Nephron (organoid): ENCODE data around the gene ACOT6.

Source experiments
- H3K27ac Mint-ChIP-seq, 3 experiments: 2 replicates each; pipeline ENCODE4 v1.8.0; 2020; ENCODE audit warnings: mixed read lengths in 3 of 3, mild to moderate bottlenecking in 2 of 3, moderate library complexity in 1 of 3
- H3K27me3 Mint-ChIP-seq: 2 replicates; pipeline ENCODE4 v1.8.0; 2021; ENCODE audit warnings: low read depth, mild to moderate bottlenecking, moderate library complexity, mixed read lengths
- H3K36me3 Mint-ChIP-seq: 2 replicates; pipeline ENCODE4 v1.8.0; 2020; ENCODE audit warnings: low read depth, mixed read lengths
- H3K4me1 Mint-ChIP-seq: 2 replicates; pipeline ENCODE4 v1.8.0; 2020; ENCODE audit warnings: mixed read lengths
- H3K4me3 Mint-ChIP-seq, 3 experiments: 2 replicates each; pipeline ENCODE4 v1.8.0; 2020; ENCODE audit warnings: mild to moderate bottlenecking in 3 of 3, mixed read lengths in 3 of 3, moderate library complexity in 2 of 3
- H3K9me3 Mint-ChIP-seq: 2 replicates; pipeline ENCODE4 v1.8.0; 2020; ENCODE audit warnings: mixed read lengths
- TF ChIP-seq, protein P1 (sequence below), 3 experiments: fragments of 200-600 bp; sonication (generic); IDR thresholded peaks; one replicate each; pipeline ENCODE4 v1.5.0; 2021; ENCODE audit warnings: antibody characterized with exemption in 3 of 3; ENCODE audit not compliant: unreplicated experiment in 3 of 3

ACOT6 gene

GRCh38 chr14:73619524-73619923, 7.2 kb downstream of the ACOT6 start:
- Mint-ChIP-seq H3K4me3 (no peak overlapping the region), H3K36me3 (no peaks in the 10 kb centered on the region), H3K27me3 (no peaks in the 10 kb centered on the region), H3K27ac (no peak overlapping the region), H3K4me1 (no peaks in the 10 kb centered on the region), H3K9me3 (no peaks in the 10 kb centered on the region)
- TF ChIP-seq, protein P1, sequence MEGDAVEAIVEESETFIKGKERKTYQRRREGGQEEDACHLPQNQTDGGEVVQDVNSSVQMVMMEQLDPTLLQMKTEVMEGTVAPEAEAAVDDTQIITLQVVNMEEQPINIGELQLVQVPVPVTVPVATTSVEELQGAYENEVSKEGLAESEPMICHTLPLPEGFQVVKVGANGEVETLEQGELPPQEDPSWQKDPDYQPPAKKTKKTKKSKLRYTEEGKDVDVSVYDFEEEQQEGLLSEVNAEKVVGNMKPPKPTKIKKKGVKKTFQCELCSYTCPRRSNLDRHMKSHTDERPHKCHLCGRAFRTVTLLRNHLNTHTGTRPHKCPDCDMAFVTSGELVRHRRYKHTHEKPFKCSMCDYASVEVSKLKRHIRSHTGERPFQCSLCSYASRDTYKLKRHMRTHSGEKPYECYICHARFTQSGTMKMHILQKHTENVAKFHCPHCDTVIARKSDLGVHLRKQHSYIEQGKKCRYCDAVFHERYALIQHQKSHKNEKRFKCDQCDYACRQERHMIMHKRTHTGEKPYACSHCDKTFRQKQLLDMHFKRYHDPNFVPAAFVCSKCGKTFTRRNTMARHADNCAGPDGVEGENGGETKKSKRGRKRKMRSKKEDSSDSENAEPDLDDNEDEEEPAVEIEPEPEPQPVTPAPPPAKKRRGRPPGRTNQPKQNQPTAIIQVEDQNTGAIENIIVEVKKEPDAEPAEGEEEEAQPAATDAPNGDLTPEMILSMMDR (IDR thresholded peaks at IDR 0.05; ENCODE audit: unreplicated experiment in 3 of 3), result no peak

GRCh38 chr14:73620268-73620667, 8.0 kb downstream of the ACOT6 start:
- Mint-ChIP-seq H3K4me1 (no peaks in the 10 kb centered on the region), H3K4me3 (no peak overlapping the region), H3K27ac (no peak overlapping the region), H3K9me3 (no peaks in the 10 kb centered on the region), H3K36me3 (no peaks in the 10 kb centered on the region), H3K27me3 (no peaks in the 10 kb centered on the region)
- TF ChIP-seq, protein P1 (IDR thresholded peaks at IDR 0.05; ENCODE audit: unreplicated experiment in 3 of 3), result no peak

- Mint-ChIP-seq H3K36me3 (no peaks in the 10 kb centered on the region), H3K9me3 (no peaks in the 10 kb centered on the region), H3K27ac (no peak overlapping the region), H3K4me1 (peaks cover 8% of the 10 kb centered on the region), H3K27me3 (no peaks in the 10 kb centered on the region), H3K4me3 (no peak overlapping the region)
- TF ChIP-seq, protein P1 (IDR thresholded peaks at IDR 0.05; ENCODE audit: unreplicated experiment in 3 of 3), result no peak
These were observed 11.3 kb downstream of the ACOT6 start for GRCh38 chr14:73623504-73624054.

- no peaks in the 10 kb centered on the region for H3K36me3 Mint-ChIP-seq
- H3K4me1 Mint-ChIP-seq, result peaks cover 8% of the 10 kb centered on the region
- no peaks in the 10 kb centered on the region for H3K9me3 Mint-ChIP-seq
- peaks cover 4% of the 10 kb centered on the region for H3K27me3 Mint-ChIP-seq
- TF ChIP-seq, protein P1 (IDR thresholded peaks at IDR 0.05; ENCODE audit: unreplicated experiment in 3 of 3), result no peak
- H3K27ac Mint-ChIP-seq, result peak overlapping the region; percentile 37 to 94 (median 76)
- no peak overlapping the region for H3K4me3 Mint-ChIP-seq
These were observed 13.4 kb downstream of the ACOT6 start for GRCh38 chr14:73625706-73626105.

DNA sequence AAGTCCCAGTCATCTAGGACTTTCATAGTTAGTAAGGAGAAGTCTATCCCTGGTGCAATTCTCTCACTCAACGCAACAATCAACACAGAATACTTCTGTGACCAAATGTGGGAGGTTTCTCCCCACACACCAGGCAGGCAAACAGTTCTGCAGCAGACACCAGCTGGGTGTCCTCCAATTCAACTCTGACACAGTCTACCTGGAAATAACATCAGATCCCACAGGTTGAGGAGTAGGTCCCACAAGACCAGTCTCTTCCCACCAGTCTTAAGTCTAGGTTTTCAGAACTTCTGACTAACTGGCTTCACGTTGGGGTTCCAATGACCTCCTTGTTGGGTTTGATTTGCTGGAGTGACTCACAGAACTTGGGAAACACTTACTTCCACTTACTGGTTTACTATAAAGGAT, 14.8 kb downstream of the ACOT6 start:
- H3K27ac Mint-ChIP-seq, result no peak overlapping the region
- H3K4me3 Mint-ChIP-seq, result no peak overlapping the region
- H3K27me3 Mint-ChIP-seq, result peaks cover 4% of the 10 kb centered on the region
- no peaks in the 10 kb centered on the region for H3K36me3 Mint-ChIP-seq
- no peaks in the 10 kb centered on the region for H3K9me3 Mint-ChIP-seq
- TF ChIP-seq, protein P1 (IDR thresholded peaks at IDR 0.05; ENCODE audit: unreplicated experiment in 3 of 3), result no peak
- peaks cover 8% of the 10 kb centered on the region for H3K4me1 Mint-ChIP-seq

DNA sequence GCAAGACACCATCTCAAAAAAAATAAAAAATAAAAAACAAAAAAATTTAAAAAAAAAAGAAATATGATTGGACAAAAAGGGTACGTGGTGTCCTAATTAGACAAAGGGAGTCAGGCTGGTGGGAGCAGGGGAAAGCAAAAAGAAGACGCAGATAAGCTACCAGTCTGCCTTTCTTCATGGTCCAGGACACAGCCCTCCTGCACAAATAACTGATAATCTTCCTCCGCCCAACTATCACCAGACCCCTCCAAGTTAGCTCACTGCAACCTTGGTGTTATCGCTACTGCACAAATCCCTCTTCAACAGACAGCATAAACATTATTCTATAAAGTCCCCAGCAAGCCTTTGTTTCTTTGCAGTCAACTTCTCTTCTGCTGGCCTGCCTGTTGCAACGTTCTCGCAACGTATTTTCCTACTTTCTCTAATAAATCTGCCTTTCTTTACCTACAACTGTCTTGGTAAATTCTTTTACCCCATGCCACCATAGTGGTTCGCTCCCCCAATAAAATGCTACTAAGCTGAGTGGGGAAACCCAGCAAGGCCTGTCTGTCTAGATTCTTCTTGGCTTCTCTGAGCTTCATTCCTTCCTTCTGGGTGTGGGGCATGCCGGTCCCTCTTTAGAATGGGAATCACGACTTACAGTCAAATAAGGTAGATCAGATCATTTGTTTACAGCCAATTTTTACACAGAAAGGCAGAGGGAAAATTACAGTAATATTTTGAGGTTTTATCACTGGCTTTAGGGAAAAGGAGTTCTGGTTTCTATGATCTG, 17.9 kb downstream of the ACOT6 start:
- H3K9me3 Mint-ChIP-seq, result no peaks in the 10 kb centered on the region
- H3K27ac Mint-ChIP-seq, result no peak overlapping the region
- TF ChIP-seq, protein P1 (IDR thresholded peaks at IDR 0.05; ENCODE audit: unreplicated experiment in 3 of 3), result no peak
- H3K27me3 Mint-ChIP-seq, result peaks cover 16% of the 10 kb centered on the region
- H3K4me1 Mint-ChIP-seq, result peaks cover 13% of the 10 kb centered on the region
- no peak overlapping the region for H3K4me3 Mint-ChIP-seq
- no peaks in the 10 kb centered on the region for H3K36me3 Mint-ChIP-seq
